ENCODE measurements around the gene ULK3.
"Not testable (repeated sequence)": the region's sequence is repeated elsewhere in the genome, so short reads cannot be mapped to it uniquely, and the experiment has no call there.

Gene ULK3, protein sequence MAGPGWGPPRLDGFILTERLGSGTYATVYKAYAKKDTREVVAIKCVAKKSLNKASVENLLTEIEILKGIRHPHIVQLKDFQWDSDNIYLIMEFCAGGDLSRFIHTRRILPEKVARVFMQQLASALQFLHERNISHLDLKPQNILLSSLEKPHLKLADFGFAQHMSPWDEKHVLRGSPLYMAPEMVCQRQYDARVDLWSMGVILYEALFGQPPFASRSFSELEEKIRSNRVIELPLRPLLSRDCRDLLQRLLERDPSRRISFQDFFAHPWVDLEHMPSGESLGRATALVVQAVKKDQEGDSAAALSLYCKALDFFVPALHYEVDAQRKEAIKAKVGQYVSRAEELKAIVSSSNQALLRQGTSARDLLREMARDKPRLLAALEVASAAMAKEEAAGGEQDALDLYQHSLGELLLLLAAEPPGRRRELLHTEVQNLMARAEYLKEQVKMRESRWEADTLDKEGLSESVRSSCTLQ

DNA sequence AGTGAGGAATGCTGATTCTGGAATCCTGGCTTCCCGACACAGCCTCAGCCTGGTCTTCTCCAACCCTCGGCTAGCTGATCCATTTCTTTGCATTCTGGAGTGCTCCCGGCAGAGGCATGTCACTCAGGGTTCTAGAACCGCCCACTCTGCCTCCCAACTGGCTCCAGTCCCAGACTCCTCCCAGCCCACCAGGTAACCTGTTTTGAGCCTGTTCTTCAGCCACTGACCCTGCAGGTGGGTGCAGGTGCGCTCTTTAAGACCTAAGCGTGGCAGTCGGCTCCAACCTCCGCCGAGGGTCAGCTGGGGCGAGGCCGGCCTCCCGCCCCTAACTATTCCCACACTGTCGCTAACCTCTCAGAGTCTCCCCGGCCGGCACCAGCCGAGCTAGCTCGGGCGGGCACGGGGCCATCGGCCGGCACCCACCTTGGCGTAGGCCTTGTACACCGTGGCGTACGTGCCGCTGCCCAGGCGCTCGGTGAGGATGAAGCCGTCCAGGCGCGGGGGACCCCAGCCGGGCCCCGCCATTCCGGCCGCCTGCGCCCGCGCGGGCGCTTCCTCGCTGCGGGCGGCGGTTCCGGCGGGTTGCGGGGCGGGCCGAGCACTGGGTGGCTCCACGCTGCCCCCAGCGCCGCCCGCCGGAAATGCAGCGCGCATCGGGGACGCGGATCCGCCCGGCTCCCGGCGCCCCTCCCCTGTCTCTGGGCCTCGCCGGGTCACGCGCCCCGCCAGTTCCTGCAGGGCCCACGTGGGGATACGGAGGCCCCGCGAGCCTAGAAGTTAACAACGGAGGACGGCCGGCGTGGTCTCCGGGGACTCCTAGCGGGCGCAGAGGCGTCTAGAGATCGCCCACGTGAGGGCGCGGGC is at the start of gene ULK3:
Gene ULK3 (minus strand): TSS at position 576 of the 864 bp plus-strand sequence. CDS start 51 bp downstream, at position 525.
- DNase-seq (ENCODE audit: low read depth): peak; percentile 89

DNA sequence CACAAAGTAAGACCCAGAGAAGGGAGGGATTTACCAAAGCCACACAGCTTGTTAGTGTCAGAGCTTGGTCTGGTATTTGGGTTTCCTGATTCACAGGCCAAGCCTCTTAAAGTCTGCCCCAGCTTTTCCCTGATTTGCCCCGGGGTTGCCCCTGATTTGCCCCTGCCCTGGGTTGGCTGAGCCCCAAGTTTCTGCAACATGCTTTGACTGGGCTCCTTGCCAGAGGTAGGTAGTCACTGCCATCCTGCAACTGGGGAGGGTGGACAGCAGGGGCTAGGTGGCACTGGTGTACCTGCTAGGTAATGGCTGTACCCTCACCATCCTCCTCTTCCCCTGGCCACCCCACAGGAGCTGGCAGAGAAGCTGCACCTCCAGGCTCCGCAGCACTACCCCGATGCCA is 49.4 kb upstream of the ULK3 start:
- no peak for DNase-seq (ENCODE audit: low read depth)

DNA sequence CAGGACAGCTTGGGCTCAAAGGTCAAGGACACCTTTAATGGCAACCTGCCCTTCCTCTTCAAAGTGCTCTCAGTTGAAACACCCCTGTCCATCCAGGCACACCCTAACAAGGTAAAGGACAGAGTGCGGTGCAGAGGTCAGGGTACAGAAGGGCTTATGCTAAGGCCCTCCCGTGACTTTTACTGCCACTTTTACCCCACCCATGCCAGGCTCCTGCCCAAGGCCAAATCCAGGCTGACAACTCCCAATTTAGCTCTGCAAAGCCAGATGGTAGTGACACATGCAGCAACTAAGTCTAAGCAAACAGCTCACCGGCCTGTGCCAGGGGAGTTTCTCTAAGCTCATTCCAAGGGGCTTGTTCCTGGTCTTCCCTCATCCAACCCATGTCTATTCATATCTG is 48.5 kb upstream of the ULK3 start:
- no peak for DNase-seq (ENCODE audit: low read depth)

DNA sequence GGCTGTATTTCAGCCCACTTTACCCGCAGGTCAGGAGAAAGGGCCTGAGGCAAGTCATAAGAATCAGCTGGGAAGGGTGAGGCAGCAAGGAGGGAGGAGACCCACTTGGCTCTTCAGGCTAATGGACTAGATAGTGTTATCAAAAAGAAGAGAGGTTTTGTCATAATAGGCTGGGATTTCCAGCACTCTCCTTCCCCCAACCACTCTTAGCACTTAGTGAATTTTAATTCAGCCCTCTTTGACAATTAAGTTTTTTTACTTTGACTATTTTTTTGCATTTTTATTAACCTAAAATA is 47.7 kb upstream of the ULK3 start:
- DNase-seq (ENCODE audit: low read depth): no peak

DNA sequence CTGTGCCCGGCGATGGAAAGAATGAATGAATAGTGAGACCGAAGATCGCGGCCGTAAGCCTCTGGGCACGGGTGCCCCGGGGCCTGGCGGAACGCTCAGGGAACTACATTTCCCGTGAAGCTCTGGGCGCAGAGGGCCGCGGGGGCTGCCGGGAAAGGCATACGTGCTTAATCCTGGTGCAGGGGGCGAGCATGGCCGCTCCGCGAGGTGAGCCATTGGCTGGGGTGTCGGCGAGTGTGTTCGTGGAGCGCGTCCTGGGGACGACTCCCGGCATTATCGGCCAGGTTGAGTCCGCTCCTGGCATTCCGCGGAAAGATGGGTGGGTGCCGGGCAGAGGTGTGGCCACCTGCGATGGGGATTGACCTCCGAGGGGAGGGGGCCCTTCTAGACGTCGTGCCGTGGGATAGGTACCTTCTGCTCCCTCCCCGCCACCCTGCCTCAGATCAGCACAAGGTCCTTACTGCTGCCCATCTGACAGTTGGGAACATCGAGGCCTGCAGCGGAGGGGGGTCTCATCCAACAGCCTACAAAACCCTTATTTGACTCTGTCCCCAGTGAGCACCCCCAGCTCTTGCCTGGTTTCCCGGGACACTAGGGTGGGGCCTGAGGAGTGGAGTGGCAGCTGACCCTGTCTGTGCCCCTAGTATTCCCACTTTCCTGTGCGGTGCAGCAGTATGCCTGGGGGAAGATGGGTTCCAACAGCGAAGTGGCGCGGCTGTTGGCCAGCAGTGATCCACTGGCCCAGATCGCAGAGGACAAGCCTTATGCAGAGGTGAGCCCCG is 47.1 kb upstream of the ULK3 start, which contains the start of gene MPI:
Gene MPI (plus strand): TSS at position 160 of the 782 bp plus-strand sequence. CDS start 32 bp downstream, at position 192.
- DNase-seq (ENCODE audit: low read depth): peak; percentile 79

DNA sequence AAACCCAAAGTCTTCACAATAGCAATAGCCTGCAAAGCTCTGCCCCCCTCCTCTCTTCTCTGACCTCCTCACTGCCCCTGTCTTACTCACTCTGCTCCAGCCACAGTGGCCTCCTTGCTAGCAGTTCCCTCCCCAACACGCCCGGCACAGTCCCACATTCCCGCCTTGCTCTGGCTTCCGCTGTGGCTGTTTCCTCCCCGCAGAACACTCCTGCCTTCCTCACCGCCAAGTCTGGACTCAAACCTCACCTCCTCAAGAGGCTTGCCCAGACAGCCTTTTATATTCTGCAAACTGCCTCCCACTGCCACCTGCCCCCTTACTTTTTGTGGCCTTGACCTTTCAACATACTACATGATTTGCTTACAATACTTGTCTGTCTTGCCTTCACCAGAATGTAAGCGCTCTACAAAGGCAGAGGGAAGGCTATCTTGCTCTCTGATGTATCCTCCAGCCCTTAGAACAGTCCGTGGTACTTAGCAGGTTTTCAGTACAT is 46.5 kb upstream of the ULK3 start:
- no peak for DNase-seq (ENCODE audit: low read depth)

DNA sequence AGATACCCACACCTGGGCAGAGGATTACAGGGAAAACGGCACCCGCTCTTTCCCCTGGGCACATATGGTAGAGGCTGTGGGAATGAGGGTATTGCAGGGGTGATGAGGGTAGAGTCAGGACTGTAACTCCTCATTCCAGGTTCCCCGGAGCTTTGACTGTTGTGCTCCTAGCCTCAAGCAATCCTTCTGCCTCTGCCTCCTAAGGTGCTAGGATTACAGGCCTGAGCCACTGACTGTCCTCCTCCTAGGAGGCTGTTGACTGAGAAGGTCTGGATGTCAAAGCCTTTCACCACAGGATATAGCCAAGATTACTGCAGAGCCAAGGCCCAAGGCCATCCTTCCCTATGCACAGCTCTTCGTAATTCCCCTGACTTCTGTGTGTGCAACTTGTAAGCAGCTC is 45.8 kb upstream of the ULK3 start:
- no peak for DNase-seq (ENCODE audit: low read depth)

DNA sequence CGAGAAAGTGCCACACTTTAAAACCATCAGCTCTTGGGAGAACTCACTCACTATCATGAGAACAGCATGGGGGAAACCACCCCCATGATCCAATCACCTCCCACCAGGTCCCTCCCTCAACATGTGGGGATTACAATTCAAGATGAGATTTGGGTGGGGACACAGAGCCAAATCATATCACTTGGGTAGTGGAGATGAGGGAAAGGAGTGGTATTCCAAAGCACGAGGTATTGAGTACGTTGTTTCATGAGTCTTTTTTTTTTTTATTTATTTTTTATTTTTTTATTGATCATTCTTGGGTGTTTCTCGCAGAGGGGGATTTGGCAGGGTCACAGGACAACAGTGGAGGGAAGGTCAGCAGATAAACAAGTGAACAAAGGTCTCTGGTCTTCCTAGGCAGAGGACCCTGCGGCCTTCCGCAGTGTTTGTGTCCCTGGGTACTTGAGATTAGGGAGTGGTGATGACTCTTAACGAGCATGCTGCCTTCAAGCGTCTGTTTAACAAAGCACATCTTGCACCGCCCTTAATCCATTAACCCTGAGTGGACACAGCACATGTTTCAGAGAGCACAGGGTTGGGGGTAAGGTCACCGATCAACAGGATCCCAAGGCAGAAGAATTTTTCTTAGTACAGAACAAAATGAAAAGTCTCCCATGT is 44.7 kb upstream of the ULK3 start:
- DNase-seq (ENCODE audit: low read depth): not testable (repeated sequence)

DNA sequence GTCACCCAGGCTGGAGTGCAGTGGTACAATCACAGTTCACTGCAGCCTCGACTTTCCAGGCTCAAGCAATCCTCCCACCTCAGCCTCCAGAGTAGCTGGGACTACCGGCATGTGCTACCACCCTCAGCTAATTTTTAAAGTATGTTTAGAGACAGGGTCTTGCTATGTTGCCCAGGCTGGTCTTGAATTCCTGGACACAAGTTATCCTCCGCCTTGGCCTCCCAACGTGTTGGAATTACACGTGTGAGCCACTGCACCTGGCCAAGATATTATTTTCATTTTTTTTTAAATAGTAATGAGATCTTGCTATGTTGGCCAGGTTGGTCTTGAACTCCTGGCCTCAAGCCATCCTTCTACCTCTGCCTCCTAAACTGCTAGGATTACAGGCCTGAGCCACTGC is 42.5 kb upstream of the ULK3 start:
- DNase-seq (ENCODE audit: low read depth): no peak

DNA sequence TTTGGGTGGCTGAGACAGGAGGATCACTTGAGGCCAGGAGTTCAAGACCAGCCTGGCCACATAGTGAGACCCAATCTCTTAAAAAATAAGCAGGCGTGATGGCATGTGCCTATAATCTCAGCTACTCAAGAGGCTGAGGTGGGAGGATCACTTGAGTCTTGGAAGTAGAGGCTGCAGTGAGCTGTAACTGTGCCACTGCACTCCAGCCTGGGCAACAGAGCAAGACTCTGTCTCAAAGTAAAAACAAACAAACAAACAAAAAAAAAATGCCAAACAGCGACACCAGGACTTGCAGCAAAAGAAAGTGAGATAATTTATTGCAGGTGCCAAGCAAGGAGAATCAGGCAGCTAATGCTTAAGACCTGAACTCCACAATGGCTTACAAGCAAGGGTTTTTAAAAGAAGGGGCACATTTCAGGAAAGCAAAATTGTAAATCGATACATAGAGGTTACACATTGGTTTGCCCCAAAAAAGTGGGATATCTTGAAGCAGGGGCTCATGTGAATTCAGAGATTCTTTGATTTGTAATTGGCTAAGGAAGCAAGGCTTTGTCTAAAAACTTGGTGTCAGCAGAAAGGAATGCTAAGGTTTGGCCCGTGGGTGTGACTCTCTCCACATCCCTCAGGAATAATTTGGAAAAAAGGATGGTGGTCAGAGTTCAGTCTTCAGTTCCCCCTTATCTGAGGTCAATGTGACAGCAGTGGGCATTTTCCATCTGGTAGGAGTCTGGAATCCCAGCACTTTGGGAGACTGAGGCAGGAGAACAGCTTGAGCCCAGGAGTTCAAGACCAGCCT is 41.7 kb upstream of the ULK3 start:
- DNase-seq (ENCODE audit: low read depth): no peak

DNA sequence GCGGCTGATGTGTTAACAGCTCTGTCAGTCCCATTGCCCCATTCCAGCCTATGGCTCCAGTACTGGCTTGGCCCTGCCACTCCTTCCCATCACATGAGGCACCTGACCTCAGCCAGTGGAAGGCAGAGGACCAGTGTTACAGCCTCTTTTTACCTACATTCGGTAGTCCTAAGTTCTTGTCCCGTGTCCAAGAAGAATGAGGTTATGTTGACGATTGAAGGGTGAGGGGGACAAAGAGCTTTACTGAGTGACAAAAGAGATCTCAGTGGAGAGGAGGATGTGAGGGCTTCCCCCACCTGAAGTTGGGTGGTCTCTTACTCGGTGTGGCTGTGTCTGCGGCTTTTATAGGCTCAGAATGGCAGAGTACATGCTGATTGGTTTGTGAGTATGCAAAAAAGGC is 39.6 kb upstream of the ULK3 start:
- DNase-seq (ENCODE audit: low read depth): no peak

DNA sequence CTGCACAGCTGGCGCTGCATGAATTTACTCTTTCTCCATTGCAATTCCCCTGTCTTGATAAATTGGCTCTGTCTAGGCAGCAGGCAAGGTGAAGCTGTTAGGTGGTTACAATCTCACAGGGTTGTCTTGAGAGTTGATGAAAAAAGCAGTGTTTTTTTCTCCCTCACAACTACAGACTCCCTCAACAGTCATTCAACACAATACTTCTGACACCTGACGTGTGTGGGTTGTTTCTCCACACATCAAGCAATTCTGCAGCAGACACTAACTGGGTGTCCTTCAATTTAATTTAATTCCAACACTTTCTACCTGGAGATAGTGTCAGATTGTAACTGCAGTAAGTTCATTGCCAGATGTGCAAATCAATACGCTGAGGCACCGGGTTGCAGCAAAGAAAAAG is 35.3 kb upstream of the ULK3 start:
- no peak for DNase-seq (ENCODE audit: low read depth)

DNA sequence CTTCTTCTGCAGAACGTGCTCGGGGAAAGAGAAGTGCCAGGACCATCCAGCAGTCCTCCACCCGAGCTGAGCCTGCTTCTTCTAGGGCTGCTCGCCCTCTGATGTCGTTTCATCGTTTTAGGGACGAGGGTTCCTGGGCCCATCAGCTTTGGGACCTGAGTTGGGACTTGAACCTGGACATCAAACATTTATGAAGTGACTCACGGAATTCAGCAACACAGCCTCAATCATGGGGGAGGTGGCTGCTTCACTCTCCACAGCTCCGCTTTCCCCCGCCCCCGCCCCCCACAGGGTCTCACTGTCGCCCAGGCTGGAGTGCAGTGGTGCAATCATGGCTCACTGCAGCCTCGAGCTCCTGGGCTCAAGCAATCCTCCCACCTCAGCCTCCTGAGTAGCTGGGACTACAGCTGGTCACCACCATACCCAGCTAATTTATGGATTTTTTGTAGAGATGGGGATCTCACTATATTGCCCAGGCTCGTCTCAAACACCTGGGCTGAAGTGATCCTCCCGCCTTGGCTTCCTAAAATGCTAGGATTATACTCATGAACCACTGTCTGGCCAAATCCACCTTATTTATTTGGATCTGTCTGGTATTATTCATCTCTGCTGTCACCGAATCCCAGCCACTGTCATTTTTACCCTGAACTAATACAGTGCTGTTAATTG is 30.9 kb upstream of the ULK3 start:
- no peak for DNase-seq (ENCODE audit: low read depth)

DNA sequence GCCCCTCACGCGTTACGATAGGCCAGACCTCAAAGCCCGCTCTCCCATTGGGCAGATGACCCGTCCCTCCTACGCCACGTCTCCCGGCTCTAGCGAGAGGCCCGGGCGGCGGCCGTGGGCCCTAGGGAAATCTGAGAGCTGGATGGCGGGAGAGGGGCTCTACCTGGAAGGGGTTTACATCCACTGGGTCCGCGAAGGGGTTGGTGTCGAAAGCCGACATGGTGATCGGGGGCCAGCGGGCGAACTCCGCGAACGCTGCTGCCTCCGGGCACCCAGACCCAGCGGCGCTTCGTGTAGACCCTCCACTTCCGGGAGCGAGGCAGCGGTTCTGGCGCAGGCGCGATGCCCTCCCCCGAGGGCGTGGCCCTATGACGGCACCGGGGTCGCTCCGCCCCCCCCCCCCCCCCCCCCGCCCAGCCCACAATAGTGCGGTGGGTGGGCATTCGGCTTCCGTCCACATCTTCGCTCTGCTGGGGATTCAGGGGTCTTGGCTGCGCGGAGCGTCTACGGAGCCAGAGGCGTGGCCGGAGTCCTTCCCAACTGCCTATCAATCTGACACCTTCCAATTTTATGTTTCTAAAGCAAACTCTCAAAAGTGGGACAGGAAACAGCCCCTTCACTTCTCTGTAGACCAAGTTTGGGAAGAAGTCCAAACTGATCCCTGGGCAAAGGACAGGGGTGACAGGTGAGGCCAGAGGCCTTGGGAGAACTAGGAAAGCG is 30.2 kb upstream of the ULK3 start, which contains the start of gene SCAMP2:
Gene SCAMP2 (minus strand): TSS at position 330 of the 720 bp plus-strand sequence. CDS start 110 bp downstream, at position 220.
- DNase-seq (ENCODE audit: low read depth): peak; percentile 81

DNA sequence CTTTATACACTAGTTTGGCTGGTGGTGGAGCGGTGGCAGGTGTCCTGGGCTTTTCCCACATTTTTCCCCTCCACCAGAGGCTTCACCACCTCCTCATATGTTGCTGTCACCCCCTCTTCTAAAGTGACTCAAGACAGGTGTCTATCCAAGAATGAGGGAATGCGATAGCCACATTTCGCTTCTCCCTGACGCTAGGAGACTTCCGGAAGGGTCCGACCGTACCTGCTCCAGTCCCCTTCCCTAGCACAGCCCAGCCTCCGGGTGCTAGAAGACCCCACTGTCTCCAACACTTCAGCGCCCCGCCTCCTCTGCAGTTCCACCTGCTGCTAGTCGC is 29.7 kb upstream of the ULK3 start:
- no peak for DNase-seq (ENCODE audit: low read depth)

DNA sequence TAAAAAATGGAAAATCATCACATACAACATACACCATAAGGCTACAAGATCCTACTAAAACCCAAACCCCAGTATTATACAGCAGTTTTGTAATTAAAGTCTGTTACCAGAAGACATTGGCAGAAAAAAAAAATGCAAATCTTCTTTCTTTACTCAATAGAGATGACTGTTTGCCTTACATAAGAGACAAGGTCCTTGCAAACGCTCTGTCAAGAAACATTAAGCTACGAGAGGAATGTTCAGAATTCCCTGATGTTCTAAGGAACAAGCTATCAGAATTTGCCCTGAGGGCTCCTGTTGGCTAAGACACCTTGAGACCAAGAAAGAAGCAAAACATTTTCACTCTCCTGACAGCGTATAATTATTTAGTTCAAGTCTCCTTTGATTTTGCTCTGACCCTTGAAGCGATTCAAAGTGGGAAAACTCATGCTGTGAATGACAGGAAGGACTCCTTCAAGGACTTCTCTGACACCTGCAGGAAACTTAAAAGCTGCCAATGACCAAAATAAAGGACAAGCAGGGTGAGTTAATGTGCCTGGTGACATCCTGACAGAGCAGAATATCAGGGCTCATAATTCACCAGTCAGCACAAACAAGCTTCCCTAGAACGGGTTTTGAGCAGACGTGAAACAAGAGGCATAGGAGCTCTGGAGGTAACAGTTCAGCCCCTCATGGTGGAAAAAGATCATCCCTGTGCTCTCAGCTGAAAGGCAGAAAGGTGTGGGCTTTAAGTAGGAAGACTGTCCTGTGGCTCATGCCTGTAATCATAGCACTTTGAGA is 27.7 kb upstream of the ULK3 start:
- no peak for DNase-seq (ENCODE audit: low read depth)

DNA sequence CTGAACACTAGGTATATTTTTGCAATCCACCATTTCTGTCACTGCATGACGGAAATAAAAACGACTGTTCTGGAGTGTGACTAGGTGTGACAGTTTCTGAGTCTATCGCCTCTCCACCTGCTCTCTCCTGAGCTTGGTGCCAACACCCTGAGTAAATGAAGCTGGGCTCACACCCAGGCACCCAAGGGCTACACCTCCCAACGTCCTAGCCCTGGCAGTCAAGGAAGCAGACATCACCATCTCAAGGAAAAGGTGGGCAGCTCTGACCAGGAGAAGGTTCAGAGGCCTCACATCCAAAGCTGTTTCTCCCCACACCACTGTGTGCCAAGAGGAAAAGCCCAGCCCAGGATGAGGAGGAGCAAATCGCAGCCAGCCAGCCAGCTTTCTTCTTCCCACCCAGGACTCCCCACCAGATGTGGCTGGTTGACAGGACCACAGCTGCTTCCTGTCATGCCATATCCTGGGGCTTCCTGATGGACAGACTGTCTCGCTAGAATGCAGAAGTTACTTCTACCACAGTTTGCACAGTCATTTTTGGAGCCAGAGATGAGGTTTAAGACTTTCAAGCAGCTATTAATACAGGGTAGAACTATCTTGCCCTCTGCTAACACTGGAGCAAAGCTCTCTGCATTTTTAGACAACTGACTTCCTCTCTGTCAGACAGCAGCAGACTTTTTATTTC is 26.9 kb upstream of the ULK3 start:
- DNase-seq (ENCODE audit: low read depth): no peak

DNA sequence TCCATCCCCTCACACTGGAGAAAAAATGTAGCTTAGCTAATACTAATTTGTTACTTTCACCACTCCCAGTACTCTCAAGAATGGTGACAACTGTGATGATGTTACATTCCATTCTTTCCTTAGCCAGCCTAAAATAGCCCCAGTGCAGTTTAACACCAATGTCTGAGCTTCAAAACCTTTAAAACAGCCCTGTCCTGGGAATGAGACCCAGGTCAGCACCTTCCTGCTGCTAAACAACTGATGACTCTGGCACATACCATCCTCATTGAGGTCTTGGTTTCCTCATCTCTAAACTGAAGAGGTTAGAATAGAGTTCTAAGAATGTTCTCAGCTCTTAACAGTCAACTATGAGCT is 26.4 kb upstream of the ULK3 start:
- DNase-seq (ENCODE audit: low read depth): no peak
